CD1c-positive myeloid dendritic cell (primary cell): Measurements from ENCODE around the gene TDRD9.
"Not testable (repeated sequence)": the region's sequence is repeated elsewhere in the genome, so short reads cannot be mapped to it uniquely, and the experiment has no call there.

Experiments
- DNase-seq: peaks from one replicate; pipeline ENCODE4 v3.0.0-alpha.2; 2016; ENCODE audit errors: extremely low spot score

The TDRD9 gene

DNA sequence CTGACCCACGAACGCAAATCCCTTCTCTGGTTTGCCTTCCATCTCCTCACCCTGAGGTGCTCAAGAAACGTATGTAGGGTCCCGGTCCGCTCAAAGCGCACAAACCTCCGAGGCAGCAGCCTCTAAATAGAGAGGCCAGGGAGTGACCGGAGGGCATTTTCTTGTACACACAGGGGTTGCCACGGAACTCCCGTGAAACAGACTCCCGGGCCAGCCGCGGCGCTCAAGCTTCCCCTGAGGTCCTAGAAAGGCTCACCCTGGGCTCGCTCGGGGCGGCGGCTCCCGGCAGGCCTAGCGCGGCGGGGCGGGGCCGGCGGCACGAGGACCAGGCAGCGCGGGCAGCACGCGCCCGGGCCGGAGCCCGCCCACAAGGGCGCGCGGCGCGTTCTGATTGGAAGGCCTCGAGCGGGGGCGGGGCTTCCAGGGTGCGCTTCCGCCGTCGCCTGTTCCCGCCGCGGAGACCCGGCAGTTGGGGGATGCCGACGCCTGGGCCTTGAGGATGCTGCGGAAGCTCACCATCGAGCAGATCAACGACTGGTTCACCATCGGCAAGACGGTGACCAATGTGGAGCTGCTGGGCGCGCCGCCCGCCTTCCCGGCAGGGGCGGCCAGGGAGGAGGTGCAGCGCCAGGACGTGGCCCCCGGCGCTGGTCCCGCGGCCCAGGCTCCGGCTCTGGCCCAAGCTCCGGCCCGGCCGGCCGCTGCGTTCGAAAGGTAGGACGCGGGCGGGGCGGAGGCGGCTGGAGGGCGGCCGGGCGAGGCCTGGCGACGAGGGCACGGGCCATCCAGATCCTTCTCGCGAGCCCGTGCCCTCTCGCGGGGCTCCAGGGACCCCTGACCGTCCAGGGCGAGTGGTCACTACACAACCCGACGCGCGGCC lies at the start of gene TDRD9:
TSS of gene TDRD9 (plus strand) at position 446 of the 880 bp plus-strand sequence. CDS start at position 500, 54 bp downstream.
- no peak for DNase-seq

GRCh38 chr14:103879118-103879569 lies 49.1 kb upstream of the TDRD9 start:
- no peak for DNase-seq

DNA sequence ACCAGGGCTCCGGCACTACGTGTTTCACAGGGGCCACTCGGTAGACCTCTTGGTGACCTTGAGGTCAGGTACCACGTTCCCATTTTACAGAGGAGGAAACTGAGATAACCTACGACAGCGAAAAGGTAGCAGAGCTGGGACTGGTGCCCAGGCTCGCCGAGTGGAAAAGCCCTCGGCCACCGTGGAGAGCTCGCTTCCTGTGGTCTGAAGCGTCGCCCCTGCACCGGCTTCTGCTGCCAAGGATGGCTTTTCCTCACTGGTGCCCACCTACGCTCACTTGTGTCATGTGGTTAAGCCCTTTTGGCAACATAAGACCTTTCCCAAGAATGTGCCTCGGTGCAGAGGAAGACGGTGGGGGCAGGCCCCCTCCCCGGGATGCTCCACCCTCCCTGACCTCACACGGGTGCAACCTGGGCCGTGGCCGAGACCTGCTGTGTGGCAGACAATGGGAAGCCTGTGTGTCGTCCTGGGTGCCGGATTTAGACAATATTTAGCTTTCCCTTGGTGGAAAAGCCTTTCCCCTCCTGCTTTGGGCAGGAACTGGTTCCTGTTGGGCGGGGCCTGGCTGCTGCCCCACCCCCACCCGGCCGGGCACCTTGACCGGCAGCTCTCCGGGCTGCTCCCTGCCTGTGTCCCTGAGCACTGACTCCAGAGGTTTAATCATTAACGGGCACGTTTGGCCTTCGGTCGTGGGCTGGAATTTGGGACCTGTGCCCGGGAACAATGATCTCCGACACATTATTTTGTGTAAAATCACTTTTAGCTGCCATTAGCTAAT lies 48.5 kb upstream of the TDRD9 start:
- peak; percentile 57 for DNase-seq

DNA sequence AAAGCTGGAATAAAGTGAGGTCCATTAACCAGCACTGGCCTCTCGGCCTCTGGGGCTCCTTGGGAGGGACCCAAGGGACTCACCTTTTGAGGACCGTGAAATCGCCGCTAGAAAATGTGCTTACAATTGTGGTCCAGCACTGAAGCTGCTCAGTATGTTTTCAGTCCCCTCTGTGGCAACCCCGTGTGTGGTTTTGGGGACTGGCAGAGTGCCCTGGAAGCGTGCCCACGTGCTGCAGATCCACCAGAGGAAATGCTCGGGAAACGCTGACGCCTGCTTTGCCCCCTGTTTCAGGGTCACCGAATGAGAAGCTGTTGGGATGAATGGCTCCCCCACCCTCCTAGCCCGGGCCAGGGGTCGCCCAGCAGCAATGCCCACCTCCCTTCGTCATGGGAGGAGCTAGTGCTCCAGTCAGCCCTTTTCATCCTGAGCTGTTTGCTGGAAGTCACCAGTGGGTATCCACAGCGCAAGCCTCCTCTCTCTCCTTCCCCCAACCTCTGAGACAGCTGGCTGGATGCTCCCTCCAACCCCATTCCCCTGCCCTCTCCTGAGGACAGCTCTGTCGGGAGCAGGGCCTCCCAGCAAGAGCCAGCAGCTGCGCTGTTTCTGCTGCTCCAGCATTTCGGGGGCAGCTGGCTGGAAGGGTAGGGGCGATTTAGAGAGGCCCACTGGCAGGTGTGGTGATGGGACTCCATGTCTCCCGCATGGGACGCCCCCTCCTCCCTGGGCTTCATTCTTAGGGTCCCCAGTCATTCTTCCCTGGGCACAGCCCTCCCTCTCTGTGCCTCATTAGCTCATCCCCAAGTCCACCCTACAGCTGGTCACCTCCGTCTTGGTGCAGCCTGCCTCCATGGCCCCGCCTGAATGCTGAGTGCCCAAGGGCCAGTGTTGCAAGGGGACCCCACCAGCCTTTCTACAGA lies 47.6 kb upstream of the TDRD9 start:
- peak; percentile 67 for DNase-seq

GRCh38 chr14:103881268-103882201 lies 46.7 kb upstream of the TDRD9 start:
- no peak for DNase-seq

- DNase-seq, result no peak
These were observed 45.6 kb upstream of the TDRD9 start for GRCh38 chr14:103882503-103883262.

- no peak for DNase-seq
These were observed 45.1 kb upstream of the TDRD9 start for GRCh38 chr14:103883263-103883523.

- DNase-seq, result no peak
These were observed 43.4 kb upstream of the TDRD9 start for GRCh38 chr14:103884854-103885253.

- no peak for DNase-seq
These were observed 42.7 kb upstream of the TDRD9 start for GRCh38 chr14:103885509-103885932.

DNA sequence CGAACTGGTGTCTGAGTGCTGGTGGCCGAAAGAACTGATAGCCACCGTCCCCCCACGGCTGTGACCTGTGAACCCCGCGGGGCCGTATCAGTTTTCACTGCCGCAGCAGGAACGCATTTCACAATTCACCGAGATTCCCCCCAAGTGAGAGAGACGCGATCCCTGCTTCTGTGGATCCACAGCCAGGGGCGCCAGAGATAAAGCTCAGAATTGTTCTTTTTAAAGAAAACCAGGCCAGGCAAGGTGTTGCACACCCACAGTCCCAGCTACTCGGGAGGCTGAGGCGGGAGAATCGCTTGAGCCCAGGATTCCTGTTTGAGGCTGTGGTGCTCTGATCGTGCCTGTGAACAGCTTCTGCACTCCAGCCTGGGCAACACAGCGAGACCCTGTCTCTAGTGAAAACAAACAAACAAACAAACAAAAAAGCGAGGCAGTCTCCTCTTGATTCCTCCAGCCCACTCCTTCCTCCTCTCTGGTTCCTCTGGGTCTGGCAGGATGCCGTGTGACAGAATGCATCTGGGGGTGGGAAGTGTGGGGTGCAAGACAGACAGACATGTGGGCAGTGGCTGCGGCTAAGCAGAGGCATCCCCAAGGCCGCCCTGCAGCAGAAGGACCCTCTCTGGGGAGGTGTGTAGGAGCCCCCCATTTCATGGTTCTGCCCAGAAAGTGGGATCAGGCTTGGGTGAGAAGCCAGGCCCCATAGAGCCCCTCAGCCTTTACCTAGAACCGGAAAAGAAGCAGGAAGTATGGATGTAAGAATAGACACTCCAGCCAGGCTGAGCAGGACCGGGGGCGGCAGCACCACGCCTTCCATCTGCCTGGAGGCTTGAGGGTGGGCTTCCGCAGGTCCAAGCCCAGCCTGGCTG lies 41.7 kb upstream of the TDRD9 start:
- DNase-seq, result peak; percentile 84

DNA sequence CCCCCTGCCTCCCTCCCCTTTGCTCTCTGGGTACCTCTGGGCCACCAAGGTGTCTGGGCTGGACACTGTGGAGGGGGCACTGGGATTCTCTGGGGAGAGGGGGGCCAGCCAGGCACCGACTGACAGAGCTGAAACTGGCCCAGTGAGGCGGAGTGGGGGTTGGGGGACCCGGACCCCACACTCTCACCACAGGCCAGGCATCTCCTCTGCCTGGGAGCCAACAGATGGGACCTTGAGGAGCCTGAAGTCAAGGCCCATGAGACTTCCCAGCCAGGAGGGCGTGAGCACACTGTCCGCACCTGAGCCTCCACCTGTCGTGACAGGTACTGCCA lies 41.1 kb upstream of the TDRD9 start:
- DNase-seq, result no peak

- no peak for DNase-seq
These were observed 40.6 kb upstream of the TDRD9 start for GRCh38 chr14:103887557-103888115.

GRCh38 chr14:103889002-103889312 lies 39.3 kb upstream of the TDRD9 start:
- not testable (repeated sequence) for DNase-seq

DNA sequence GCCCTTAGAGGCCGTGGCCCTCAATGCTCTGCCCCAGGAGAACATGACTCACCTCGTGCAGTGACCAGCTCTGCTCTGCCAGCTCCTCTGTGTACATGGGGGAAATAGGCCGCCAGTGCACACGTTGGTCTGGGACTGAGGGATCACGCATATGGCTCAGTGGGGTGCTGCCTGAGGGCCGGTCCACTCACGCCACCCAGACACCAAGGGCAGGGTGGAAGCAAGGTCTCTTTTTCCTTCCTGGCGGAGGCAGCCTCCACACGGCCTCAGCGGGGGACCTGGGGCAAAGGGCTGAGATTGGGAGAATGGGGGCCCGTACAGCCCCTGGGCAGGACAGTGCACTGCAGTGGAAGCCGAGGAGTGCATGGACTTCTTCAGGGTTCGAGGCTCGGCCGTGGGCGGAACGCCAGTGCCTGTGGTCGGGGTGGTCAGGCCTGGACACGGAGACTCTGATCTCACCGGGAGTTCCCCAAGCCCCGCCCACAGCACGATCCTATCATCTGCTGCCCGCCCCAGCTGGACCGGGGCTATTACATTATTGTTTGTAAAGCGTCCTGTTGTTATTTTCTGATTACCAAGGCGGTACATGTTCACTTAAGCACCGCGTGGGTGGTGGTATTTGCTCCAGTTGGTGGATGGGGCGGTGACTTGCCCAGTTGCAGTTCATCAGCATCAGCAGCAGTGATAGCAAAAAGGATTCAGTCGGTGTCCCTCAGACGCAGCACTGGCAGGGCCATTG lies 38.8 kb upstream of the TDRD9 start:
- DNase-seq, result peak; percentile 94

GRCh38 chr14:103890052-103890371 lies 38.2 kb upstream of the TDRD9 start:
- DNase-seq, result no peak

GRCh38 chr14:103890821-103891666 lies 37.2 kb upstream of the TDRD9 start:
- peak; percentile 86 for DNase-seq

DNA sequence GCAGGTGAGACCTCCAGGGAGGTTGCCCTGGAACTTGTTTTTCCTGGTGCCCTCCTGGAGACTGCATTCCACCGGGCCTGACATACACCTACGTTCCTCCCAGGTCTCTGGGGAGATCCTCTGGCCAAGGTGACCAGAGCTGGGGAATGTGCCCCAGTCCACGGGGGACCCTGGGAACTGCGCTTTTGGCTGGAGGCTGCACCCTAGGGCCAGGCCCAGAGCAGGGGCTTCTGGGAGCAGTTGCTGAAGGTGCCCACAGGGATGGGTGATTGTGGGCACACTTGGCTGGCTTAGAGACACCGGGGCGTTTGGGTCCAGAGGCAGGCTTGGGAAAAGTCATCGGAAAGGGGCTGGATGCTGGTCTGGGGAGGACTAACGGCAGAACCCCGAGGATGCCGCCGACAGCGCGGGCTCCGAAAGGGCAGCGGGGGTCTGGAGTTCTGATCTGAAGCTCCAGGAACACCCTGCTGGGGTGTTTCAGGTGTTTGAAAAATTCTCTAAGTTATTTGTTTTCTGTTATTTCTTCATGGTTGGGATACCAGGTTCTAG lies 36.5 kb upstream of the TDRD9 start:
- no peak for DNase-seq
